Nephron progenitor cell (in vitro differentiated cells): ENCODE measurements around the gene ATP5F1C.

Experiments used
- DNase-seq: peaks from one replicate; pipeline ENCODE4 v3.0.0; 2021
- H3K27ac Mint-ChIP-seq: 2 replicates; pipeline ENCODE4 v1.8.0; 2021; ENCODE audit warnings: mild to moderate bottlenecking, moderate library complexity, mixed read lengths
- H3K27me3 Mint-ChIP-seq: 2 replicates; pipeline ENCODE4 v1.8.0; 2021; ENCODE audit warnings: mild to moderate bottlenecking, low read depth, mixed read lengths; ENCODE audit not compliant: poor library complexity
- H3K36me3 Mint-ChIP-seq: 2 replicates; pipeline ENCODE4 v1.8.0; 2021; ENCODE audit warnings: low read depth, mixed read lengths
- H3K4me1 Mint-ChIP-seq: 2 replicates; pipeline ENCODE4 v1.8.0; 2021; ENCODE audit warnings: mixed read lengths
- H3K4me3 Mint-ChIP-seq: 2 replicates; pipeline ENCODE4 v1.8.0; 2021; ENCODE audit warnings: mild to moderate bottlenecking, moderate library complexity, mixed read lengths
- H3K9me3 Mint-ChIP-seq: 2 replicates; pipeline ENCODE4 v1.8.0; 2021; ENCODE audit warnings: mild to moderate bottlenecking, moderate library complexity, mixed read lengths
- CTCF ChIP-seq: fragments of 200-600 bp; sonication (generic); IDR thresholded peaks from 2 replicates; pipeline ENCODE4 v1.5.0; 2021; ENCODE audit warnings: antibody characterized with exemption

ATP5F1C gene

GRCh38 chr10:7826971-7827370 is 39.0 kb downstream of the ATP5F1C start:
- no peak for TF ChIP-seq CTCF
- peaks cover 11% of the 10 kb centered on the region for H3K9me3 Mint-ChIP-seq
- H3K27me3 Mint-ChIP-seq = no peaks in the 10 kb centered on the region
- H3K27ac Mint-ChIP-seq = peak overlapping the region; percentile 10
- H3K4me3 Mint-ChIP-seq = no peak overlapping the region
- peaks cover 55% of the 10 kb centered on the region for H3K36me3 Mint-ChIP-seq
- H3K4me1 Mint-ChIP-seq = peaks cover 9% of the 10 kb centered on the region
- no peak for DNase-seq

- TF ChIP-seq CTCF = no peak
- peaks cover 9% of the 10 kb centered on the region for H3K4me1 Mint-ChIP-seq
- peaks cover 11% of the 10 kb centered on the region for H3K9me3 Mint-ChIP-seq
- no peak overlapping the region for H3K27ac Mint-ChIP-seq
- H3K27me3 Mint-ChIP-seq = no peaks in the 10 kb centered on the region
- no peak for DNase-seq
- H3K4me3 Mint-ChIP-seq = no peak overlapping the region
- H3K36me3 Mint-ChIP-seq = peaks cover 55% of the 10 kb centered on the region
These were observed 41.4 kb downstream of the ATP5F1C start for GRCh38 chr10:7829289-7829834.

GRCh38 chr10:7832060-7832459 is 44.1 kb downstream of the ATP5F1C start:
- H3K27me3 Mint-ChIP-seq = no peaks in the 10 kb centered on the region
- no peak overlapping the region for H3K27ac Mint-ChIP-seq
- TF ChIP-seq CTCF = no peak
- H3K9me3 Mint-ChIP-seq = peaks cover 11% of the 10 kb centered on the region
- H3K4me3 Mint-ChIP-seq = no peak overlapping the region
- no peak for DNase-seq
- peaks cover 63% of the 10 kb centered on the region for H3K36me3 Mint-ChIP-seq
- peaks cover 9% of the 10 kb centered on the region for H3K4me1 Mint-ChIP-seq

GRCh38 chr10:7833210-7833609 is 45.2 kb downstream of the ATP5F1C start:
- TF ChIP-seq CTCF = no peak
- Mint-ChIP-seq H3K36me3 (peaks cover 56% of the 10 kb centered on the region), H3K27ac (no peak overlapping the region), H3K4me1 (peaks cover 9% of the 10 kb centered on the region), H3K4me3 (no peak overlapping the region), H3K9me3 (peaks cover 8% of the 10 kb centered on the region), H3K27me3 (no peaks in the 10 kb centered on the region)
- no peak for DNase-seq

GRCh38 chr10:7834262-7834661 is 46.3 kb downstream of the ATP5F1C start:
- H3K9me3 Mint-ChIP-seq = peaks cover 4% of the 10 kb centered on the region
- no peaks in the 10 kb centered on the region for H3K27me3 Mint-ChIP-seq
- TF ChIP-seq CTCF = no peak
- peaks cover 9% of the 10 kb centered on the region for H3K4me1 Mint-ChIP-seq
- H3K4me3 Mint-ChIP-seq = no peak overlapping the region
- no peak for DNase-seq
- H3K27ac Mint-ChIP-seq = peak overlapping the region; percentile 53
- peaks cover 51% of the 10 kb centered on the region for H3K36me3 Mint-ChIP-seq

GRCh38 chr10:7836571-7836970 is 48.6 kb downstream of the ATP5F1C start:
- H3K27ac Mint-ChIP-seq = no peak overlapping the region
- TF ChIP-seq CTCF = no peak
- no peak for DNase-seq
- H3K9me3 Mint-ChIP-seq = no peaks in the 10 kb centered on the region
- H3K27me3 Mint-ChIP-seq = no peaks in the 10 kb centered on the region
- H3K36me3 Mint-ChIP-seq = peaks cover 53% of the 10 kb centered on the region
- no peaks in the 10 kb centered on the region for H3K4me1 Mint-ChIP-seq
- H3K4me3 Mint-ChIP-seq = no peak overlapping the region
